DMS 273 (cell line): Measurements from ENCODE around the gene EDRF1.
"Not testable (repeated sequence)": the region's sequence is repeated elsewhere in the genome, so short reads cannot be mapped to it uniquely, and the experiment has no call there.

ENCODE experiments used
- DNase-seq: peaks from one replicate; lab custom pipeline; 2025; ENCODE audit not compliant: unreplicated experiment; lab: John Stamatoyannopoulos, UW

The EDRF1 gene

GRCh38 chr10:125719173-125720001, at the start of gene EDRF1:
EDRF1 (plus strand) TSS chr10:125719709; CDS start chr10:125719808, 99 bp downstream.
- DNase-seq = peak; percentile 99

- DNase-seq = no peak
Observed at GRCh38 chr10:125672884-125673283, 46.6 kb upstream of the EDRF1 start.

GRCh38 chr10:125679436-125679835, 40.1 kb upstream of the EDRF1 start:
- no peak for DNase-seq

- DNase-seq = no peak
Observed at GRCh38 chr10:125683063-125683462, 36.4 kb upstream of the EDRF1 start, which contains the start of gene TEX36. TEX36 (minus strand) TSS chr10:125683163; CDS start chr10:125682989, 174 bp downstream.

GRCh38 chr10:125683821-125684220, 35.7 kb upstream of the EDRF1 start:
- no peak for DNase-seq

GRCh38 chr10:125684581-125684980, 34.9 kb upstream of the EDRF1 start:
- peak; percentile 34 for DNase-seq

- DNase-seq = no peak
Observed at GRCh38 chr10:125687507-125688185, 31.9 kb upstream of the EDRF1 start.

- no peak for DNase-seq
Observed at GRCh38 chr10:125689955-125690569, 29.4 kb upstream of the EDRF1 start.

GRCh38 chr10:125691160-125691981, 28.1 kb upstream of the EDRF1 start:
- DNase-seq = no peak

- DNase-seq = no peak
Observed at GRCh38 chr10:125692196-125692595, 27.3 kb upstream of the EDRF1 start.

GRCh38 chr10:125692601-125693523, 26.6 kb upstream of the EDRF1 start:
- no peak for DNase-seq

- DNase-seq = no peak
Observed at GRCh38 chr10:125693524-125693847, 26.0 kb upstream of the EDRF1 start.

- DNase-seq = no peak
Observed at GRCh38 chr10:125694883-125695282, 24.6 kb upstream of the EDRF1 start.

- not testable (repeated sequence) for DNase-seq
Observed at GRCh38 chr10:125696884-125697283, 22.6 kb upstream of the EDRF1 start.

- DNase-seq = no peak
Observed at GRCh38 chr10:125698481-125698998, 21.0 kb upstream of the EDRF1 start.

- no peak for DNase-seq
Observed at GRCh38 chr10:125699562-125700143, 19.9 kb upstream of the EDRF1 start.

- no peak for DNase-seq
Observed at GRCh38 chr10:125700355-125700911, 19.1 kb upstream of the EDRF1 start.

GRCh38 chr10:125707541-125708468, 11.7 kb upstream of the EDRF1 start:
- no peak for DNase-seq
